Uterus (tissue), 2 donors: ENCODE measurements around the gene GALNT9.

ENCODE experiments used
- CTCF ChIP-seq, 4 experiments: fragments of 200-600 bp in 2 of 4; fragments of 450-650 bp in 2 of 4; sonication (generic) in 2 of 4; IDR thresholded peaks; one replicate each; pipeline ENCODE4 v1.5.1; 2016 to 2019; ENCODE audit warnings: antibody characterized with exemption in 4 of 4, mild to moderate bottlenecking in 2 of 4, moderate library complexity in 1 of 4
- POLR2A ChIP-seq, 2 donors: fragments of 450-650 bp; IDR thresholded peaks; one replicate each; pipeline ENCODE4 v1.6.1; 2016; ENCODE audit warnings: antibody characterized with exemption in 2 of 2, mild to moderate bottlenecking in 1 of 2, moderate library complexity in 1 of 2

DNA sequence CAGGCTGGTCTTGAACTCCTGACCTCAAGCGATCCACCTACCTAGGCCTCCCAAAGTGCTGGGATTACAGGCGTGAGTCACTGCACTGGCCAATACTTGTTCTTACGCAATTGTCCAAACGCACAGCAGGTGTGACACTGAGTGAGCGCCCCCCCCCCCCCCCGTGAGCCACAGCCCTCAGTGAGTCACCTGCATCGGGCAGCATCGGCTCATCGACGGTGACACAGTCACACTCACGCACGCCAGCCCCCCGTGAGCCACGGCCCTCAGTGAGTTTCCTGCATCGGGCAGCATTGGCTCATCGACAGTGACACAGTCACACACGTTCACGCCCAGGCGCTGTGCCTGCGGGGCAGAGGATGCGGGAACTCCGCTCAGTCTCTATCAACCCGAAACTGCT is 42.5 kb downstream of the GALNT9 start:
- TF ChIP-seq CTCF (IDR thresholded peaks at IDR 0.05) (no peak), POLR2A (IDR thresholded peaks at IDR 0.05) (no peak)
